Hepatic stellate cell (primary cell): ENCODE results near the gene MCHR2.
A peak's percentile ranks its signal among the peaks of the same experiment; 100 is the strongest.

Source experiments
- DNase-seq: peaks from one replicate; pipeline ENCODE4 v3.0.0; 2011; ENCODE audit warnings: low spot score

The MCHR2 gene

GRCh38 chr6:99905209-99906106 lies 88.6 kb downstream of the MCHR2 start:
- peak; percentile 16 for DNase-seq

- no peak for DNase-seq
Observed at GRCh38 chr6:99901596-99902384, 92.2 kb downstream of the MCHR2 start.

GRCh38 chr6:99894815-99895214 lies 99.2 kb downstream of the MCHR2 start:
- DNase-seq = no peak

GRCh38 chr6:99887066-99887465 lies 107.0 kb downstream of the MCHR2 start:
- DNase-seq = no peak

DNA sequence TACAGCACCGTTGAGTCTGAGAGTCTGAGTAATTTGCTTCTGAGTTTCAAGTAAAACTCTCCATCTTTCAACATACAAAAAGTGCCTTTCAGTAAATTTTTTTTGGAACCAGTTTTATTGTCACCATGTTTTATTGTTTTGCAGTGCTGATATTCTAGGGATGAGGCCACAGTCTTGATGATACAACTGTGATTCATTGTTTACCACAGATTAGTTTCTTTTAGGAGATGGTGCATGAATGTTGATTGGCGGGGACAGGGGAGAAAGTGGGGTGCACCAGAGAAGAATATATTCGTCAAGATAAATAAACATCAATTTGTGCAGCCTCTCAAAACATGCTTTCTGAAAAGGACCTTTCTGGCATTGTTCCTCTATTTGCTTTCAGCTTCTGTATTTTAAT lies 109.0 kb downstream of the MCHR2 start:
- DNase-seq = no peak

DNA sequence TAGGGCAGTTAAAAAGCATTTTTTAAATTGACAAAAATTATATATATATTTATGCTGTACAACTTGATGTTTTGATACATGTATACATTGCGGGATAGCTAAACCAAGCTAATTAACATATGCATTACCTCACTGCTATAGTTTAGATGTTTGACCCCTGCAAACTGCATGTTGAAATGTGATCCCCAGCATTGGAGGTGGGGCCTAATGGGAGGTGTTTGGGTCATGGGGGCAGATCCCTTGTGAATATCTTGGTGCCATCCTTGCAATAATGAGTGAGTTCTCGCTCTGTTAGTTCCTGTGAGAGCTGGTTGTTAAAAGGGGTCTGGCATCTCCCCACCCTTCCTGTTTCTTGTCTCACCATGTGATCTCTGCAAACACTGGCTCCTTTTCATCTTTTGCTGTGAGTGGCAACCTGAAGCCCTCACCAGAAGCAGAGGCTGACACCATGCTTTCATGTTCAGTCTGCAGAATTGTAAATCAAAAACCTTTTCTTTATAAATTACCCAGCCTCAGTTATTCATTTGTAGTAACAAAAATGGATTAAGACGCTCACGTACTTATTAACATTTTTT lies 111.8 kb downstream of the MCHR2 start:
- DNase-seq = no peak

GRCh38 chr6:99879431-99879830 lies 114.6 kb downstream of the MCHR2 start:
- no peak for DNase-seq

DNA sequence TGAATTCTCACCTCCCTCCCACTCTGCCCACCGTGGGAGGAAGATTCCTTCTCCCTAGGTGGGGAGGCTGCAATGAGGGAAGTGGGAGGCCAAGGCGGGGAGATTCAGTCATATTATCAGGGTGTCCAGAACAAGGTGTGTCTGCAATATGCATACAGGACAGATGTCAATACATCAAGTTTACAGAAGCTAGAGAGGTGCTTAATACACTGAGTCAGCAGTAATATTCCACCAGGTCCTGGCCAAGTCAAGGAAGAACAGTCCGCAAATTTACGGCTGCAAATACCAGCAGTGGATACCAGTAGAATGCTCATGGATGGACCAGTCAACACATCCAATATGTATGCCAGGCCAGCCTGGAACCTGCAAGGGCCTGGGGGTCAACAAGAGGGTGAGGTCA lies 119.0 kb downstream of the MCHR2 start:
- DNase-seq = no peak

DNA sequence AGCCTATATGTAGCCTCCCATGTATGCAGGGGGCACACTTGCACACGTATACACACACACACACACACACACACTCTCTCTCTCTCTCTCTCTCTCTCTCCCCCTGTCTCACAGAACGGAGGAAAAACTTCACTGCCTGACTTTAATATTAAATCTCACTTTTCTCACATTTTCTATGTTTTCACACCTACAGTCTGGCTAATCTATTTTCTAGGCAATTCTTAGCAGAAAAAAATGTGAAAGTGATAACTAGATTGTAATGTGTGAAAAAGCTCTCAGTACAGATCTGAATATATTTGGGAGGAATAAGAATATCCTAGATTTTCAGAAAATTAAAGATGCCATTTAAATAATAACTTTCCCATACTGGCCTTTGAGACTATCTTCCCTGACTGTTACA lies 120.9 kb downstream of the MCHR2 start:
- DNase-seq = no peak

- no peak for DNase-seq
Observed at GRCh38 chr6:99871641-99872040, 122.4 kb downstream of the MCHR2 start.
